ENCODE data around the gene HIRIP3.

- TF ChIP-seq CTCF (IDR thresholded peaks at IDR 0.05; ENCODE audit: insufficient read depth, low read length) (no peak), POLR2AphosphoS5 (IDR thresholded peaks at IDR 0.05; ENCODE audit: low read depth) (no peak), GABPA (IDR thresholded peaks at IDR 0.05; ENCODE audit: low read depth) (no peak), REST (IDR thresholded peaks at IDR 0.05; ENCODE audit: insufficient replicate concordance, low read depth) (no peak)
Measured at GRCh38 chr16:30025156-30025555, 29.7 kb upstream of the HIRIP3 start.
